Urinary bladder (tissue), 4 donors: Measurements from ENCODE around the gene FHIP1B. TPM values are rescaled to one million over a fixed set of nuclear protein-coding genes. Genes with fewer than 3 reads are reported as not detected.

Source experiments
- DNase-seq: peaks from one replicate; pipeline ENCODE4 v3.0.0-alpha.2; 2015; ENCODE audit errors: extremely low spot score
- H3K27ac ChIP-seq: one replicate; pipeline ENCODE4 v1.5.1; 2013; ENCODE audit warnings: low read depth, mild to moderate bottlenecking, moderate library complexity
- H3K36me3 ChIP-seq: one replicate; pipeline ENCODE4 v1.6.1; 2013; ENCODE audit warnings: mild to moderate bottlenecking, moderate library complexity; ENCODE audit not compliant: insufficient read depth
- H3K4me1 ChIP-seq: one replicate; pipeline ENCODE4 v1.6.1; 2013; ENCODE audit warnings: mild to moderate bottlenecking, moderate library complexity; ENCODE audit not compliant: insufficient read depth
- H3K4me3 ChIP-seq: one replicate; pipeline ENCODE4 v1.5.1; 2013; ENCODE audit warnings: low read depth, low read length
- WGBS: extraction: QIAGEN DNeasy Blood & Tissue Kit; methylation state at CpG from one replicate; pipeline ENCODE4 v1.1.7; 2013; 5-methylcytosine and 5-hydroxymethylcytosine counted together
- polyA plus RNA-seq: library from polyadenylated mRNA; stranded (reverse); fragments of 200-250 nt; gene quantifications from one replicate; pipeline ENCODE4 v1.2.3, GENCODE V29; 2013
- total RNA-seq: library from RNA; depleted of rRNA; stranded (reverse); fragments of >200 nt; gene quantifications from one replicate; pipeline ENCODE4 v1.2.3, GENCODE V29; 2014
- donor health status: healthy with polysubstance abuse.
- donor health status: healthy.

Gene FHIP1B
- total and polyA plus RNA-seq, 2 donors, result 14.5 to 35.4 TPM

DNA sequence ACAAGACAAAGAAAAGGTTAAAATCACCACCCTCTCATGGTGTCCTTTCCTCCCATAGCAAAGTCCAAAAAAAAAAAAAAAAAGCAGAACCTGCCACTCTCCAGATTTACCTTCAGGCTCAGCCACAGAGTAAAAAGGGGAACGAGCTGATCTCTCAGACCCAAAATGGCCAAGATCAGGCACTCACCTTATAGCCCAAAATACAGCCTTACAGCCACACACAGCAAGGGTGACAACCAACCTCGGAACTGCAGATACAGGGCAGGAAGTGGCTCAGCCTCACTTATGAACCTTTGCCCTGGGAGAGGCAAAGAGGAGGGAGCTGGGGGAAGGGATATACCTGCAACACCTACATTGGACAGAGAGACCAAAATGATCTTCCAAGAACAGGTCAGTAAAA, 4.5 kb downstream of the FHIP1B start:
- WGBS, result 63% methylated on average over 2 of the region's 2 CpGs
- no peaks in the 10 kb centered on the region for H3K4me1 ChIP-seq

DNA sequence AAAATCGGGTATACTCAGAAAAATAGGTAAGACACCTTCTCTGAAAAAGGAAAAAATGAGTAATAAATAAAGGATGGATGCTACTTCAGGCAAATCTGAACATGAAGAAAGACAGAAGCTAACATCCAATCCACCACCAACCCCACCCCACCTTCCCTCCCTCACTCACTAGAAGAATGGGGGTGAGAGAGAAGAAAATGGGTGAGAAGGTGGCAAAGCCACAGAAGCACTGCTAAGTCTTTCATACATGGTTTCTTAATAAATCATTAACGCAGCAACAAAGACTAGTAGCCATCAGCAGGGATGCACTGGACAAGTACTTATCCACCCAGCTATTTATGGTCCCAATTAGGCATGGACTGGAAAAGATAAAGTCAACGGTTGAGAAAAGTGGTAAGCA, 5.9 kb downstream of the FHIP1B start:
- no peak for DNase-seq
- 72% methylated on average over 3 of the region's 3 CpGs for WGBS
- Histone ChIP-seq H3K4me1 (no peaks in the 10 kb centered on the region), H3K4me3 (no peak overlapping the region), H3K36me3 (peaks cover 2% of the 10 kb centered on the region), H3K27ac (no peak overlapping the region)

More for the DNA sequence above, 4.5 kb downstream of the FHIP1B start:
- no peak overlapping the region for H3K4me3 ChIP-seq
- no peak overlapping the region for H3K27ac ChIP-seq
- peaks cover 2% of the 10 kb centered on the region for H3K36me3 ChIP-seq
- no peak for DNase-seq

DNA sequence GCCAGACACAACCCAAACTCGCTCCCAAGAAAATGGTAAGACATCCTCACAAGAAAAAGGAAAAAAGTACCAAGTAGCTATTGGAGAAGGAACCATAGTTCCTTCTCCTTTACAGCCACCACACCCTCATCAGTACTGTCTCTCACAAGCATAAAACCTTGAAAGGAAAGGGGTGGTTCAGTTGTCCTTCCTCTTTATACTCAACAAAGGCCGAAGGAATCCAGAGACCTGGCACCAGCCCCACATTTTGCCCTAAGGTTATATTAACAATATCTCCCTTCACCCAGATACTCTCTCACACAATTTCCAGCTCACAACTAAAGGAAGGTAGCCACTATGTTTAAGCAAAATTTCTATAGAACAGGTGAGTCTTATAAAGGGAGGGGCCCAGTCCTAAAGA, 8.5 kb downstream of the FHIP1B start:
- H3K27ac ChIP-seq, result no peak overlapping the region

DNA sequence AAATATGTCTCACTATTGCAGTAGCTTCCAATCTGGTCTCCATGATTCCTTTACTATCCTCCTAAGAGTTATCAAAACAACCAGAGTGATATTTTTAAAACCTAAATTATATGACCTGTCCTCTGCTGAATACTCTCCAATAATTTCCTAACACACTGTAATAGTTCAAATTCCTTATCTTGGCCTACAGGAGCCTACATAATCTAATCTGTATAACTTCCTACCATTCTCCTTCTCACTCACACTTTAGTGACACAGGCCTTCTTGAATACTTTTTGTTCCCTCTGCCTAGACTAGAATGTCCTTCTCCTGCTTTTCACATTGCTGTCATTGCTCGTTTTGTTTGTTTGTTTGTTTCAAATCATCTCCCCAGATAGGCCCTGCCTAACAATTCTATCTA, 9.4 kb downstream of the FHIP1B start:
- Histone ChIP-seq H3K27ac (no peak overlapping the region), H3K4me1 (no peaks in the 10 kb centered on the region), H3K36me3 (no peaks in the 10 kb centered on the region), H3K4me3 (no peak overlapping the region)
- DNase-seq, result no peak
- 44% methylated on average over 1 of the region's 1 CpG for WGBS

More for the DNA sequence above, 8.5 kb downstream of the FHIP1B start:
- Histone ChIP-seq H3K36me3 (no peaks in the 10 kb centered on the region), H3K4me3 (no peak overlapping the region), H3K4me1 (no peaks in the 10 kb centered on the region)
- DNase-seq, result no peak
- WGBS, result 74% methylated on average over 2 of the region's 2 CpGs

DNA sequence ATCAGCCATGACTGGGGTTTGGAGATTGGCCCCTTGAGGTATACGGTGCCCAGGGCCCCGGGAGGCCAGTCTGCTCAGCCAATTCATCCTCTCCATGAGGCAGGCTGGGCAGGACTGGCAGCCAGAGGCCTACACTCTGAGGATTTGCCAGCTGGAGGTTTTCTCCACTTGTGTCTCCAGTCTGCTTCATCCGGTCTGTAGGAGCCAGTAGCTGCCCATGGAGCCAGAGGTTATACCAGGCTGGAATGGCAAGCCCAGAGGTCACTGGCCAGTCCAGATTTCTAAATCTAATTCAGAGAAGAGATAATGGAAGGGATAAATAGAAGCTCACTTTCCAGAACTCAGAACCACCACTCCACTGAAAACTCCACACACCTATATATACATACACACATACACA, 10.0 kb downstream of the FHIP1B start:
- DNase-seq, result no peak
- WGBS, result 95% methylated on average over 3 of the region's 3 CpGs
- Histone ChIP-seq H3K36me3 (no peaks in the 10 kb centered on the region), H3K4me3 (no peak overlapping the region), H3K27ac (no peak overlapping the region), H3K4me1 (no peaks in the 10 kb centered on the region)

DNA sequence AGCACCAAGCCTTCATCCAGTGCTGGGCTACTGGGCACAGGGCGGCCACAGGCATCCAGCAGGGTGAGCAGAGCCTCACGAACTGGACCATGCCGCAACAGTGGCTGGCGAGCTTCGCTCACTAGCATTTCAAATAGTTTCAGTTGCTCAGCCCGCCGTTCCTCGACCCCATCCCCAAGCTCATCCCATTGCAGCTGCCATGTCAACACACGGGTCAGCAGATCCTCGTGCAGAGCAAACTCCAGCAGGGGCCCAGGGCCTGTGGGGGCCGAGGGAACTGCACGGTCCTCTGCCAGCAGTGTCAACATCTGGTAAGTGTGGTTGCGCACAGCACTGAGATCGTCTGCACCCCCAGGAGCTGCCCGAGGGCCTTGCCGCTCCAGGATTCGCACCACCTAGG, 10.6 kb downstream of the FHIP1B start:
- Histone ChIP-seq H3K27ac (no peak overlapping the region), H3K36me3 (no peaks in the 10 kb centered on the region), H3K4me3 (no peak overlapping the region), H3K4me1 (no peaks in the 10 kb centered on the region)
- 95% methylated on average over 17 of the region's 17 CpGs for WGBS
- DNase-seq, result no peak

DNA sequence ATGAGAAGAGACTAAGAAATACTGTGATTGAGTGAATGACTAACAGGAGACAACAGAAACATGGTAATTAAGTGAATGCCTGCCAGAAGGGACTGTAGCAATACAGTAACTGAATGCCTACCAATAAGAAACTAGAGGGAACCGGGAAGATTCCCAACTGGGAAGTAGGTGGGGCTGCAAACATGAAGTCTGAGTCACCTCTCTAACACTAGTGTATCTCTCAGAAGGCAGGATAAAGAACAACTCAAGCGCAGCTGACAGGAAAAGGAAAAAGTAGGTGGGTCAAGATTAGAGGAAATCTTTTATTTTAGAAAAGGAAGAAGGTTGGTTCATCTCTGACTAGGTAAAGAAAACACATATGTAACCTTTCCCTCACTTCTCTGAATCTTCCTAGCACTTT, 15.1 kb downstream of the FHIP1B start:
- no peak for DNase-seq
- Histone ChIP-seq H3K27ac (no peak overlapping the region), H3K36me3 (peaks cover 5% of the 10 kb centered on the region), H3K4me3 (no peak overlapping the region), H3K4me1 (no peaks in the 10 kb centered on the region)
- 57% methylated on average over 2 of the region's 2 CpGs for WGBS

DNA sequence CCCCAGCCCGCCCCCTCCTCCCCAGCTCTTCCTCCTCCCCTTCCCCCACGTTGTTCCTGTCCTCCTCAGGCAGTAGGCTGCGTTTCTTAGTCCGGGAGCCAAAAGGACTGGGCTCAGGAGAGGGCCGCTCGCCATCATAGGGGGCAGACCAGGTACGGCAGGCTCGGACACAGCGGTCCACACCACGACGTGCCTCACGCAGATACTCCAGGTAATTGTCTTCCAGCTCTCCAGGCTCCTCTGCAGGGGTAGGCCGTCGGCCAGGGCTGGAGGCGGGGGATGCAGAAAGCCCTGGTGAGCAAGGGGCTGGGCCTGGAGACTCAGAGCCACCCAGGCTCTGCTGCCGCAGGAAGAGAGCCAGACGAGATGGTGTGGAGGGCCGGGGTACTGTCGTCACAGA, 16.7 kb downstream of the FHIP1B start:
- DNase-seq, result no peak
- H3K27ac ChIP-seq, result no peak overlapping the region
- no peaks in the 10 kb centered on the region for H3K4me1 ChIP-seq
- H3K36me3 ChIP-seq, result peaks cover 5% of the 10 kb centered on the region
- H3K4me3 ChIP-seq, result no peak overlapping the region
- 93% methylated on average over 19 of the region's 19 CpGs for WGBS

DNA sequence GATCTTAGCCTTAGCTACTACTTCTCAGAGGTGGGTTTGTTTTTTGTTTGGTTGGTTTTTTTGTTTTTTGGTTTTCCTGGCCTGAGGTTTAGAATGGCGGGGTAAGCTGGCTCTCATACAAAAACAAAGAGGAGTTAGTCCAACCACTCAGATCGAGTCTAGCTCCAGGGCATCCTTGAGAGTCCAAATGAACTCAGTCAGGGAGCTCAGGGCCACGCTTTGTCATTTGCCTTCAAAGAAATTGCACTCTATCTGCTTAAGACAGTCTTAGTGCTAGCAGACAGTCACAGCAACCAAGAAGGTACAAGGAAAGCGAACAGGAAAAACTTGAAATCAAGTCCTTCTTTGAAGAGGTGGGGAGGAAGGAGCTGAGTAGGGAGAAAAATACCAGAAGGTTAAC, 17.9 kb downstream of the FHIP1B start:
- no peak for DNase-seq
- WGBS, result 93% methylated on average over 4 of the region's 4 CpGs
- H3K27ac ChIP-seq, result no peak overlapping the region
- peaks cover 5% of the 10 kb centered on the region for H3K36me3 ChIP-seq
- no peak overlapping the region for H3K4me3 ChIP-seq
- no peaks in the 10 kb centered on the region for H3K4me1 ChIP-seq

DNA sequence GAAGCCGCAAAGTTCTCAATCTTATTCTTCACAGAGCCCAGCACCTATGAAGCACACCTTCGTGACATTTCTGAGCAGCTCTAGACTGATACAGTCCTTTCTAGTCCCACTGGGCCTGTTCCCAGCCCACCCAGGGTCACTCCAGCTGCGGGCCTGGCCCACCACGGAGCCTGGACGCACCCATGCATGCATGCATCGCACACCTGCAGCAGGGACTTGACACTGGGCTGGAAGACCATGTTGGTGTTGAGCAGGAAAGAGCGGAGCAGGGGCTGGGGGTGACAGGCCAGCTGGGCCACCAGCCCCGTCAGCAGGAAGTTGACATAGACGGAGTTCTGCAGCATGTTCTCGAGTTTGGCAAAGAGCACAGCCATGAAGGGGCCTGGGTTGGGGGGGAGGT, 19.9 kb downstream of the FHIP1B start:
- Histone ChIP-seq H3K4me3 (no peak overlapping the region), H3K4me1 (no peaks in the 10 kb centered on the region), H3K27ac (no peak overlapping the region), H3K36me3 (peaks cover 11% of the 10 kb centered on the region)
- no peak for DNase-seq
- 97% methylated on average over 10 of the region's 10 CpGs for WGBS

DNA sequence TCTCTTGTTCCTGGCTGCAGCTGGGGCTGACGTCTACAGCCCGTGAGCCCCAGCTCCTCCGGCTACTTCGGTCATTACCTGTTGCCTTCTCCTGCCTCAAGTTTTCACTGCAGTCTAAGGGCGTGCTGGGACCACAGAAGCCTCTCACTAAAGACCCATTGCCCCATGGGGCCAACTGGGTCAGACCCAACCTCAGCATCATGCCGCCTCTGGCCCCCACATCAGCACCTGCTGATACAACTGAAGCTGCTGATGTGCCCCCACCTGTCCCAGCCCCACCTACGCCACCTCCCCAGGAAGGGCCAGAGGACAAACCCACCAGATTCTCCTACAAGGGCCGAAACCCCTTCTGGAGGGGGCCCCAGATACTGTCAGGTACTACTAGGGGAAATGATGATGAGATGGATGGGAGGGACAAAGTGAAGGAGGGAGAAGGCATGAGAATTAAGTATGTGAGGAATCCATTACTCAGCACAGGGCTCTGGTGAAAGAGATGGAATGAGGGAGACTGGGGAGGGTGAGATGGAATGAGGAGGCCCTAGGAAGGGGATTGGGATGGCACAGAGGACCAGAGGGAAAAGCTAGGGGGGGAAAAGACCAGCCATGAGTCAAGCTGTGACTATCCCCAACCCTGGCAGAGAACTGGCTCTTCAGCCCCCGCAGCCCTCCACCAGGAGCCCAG, 24.0 kb downstream of the FHIP1B start:
- WGBS, result 97% methylated on average over 9 of the region's 9 CpGs
- no peak overlapping the region for H3K27ac ChIP-seq
- H3K36me3 ChIP-seq, result peaks cover 5% of the 10 kb centered on the region
- H3K4me3 ChIP-seq, result no peak overlapping the region
- no peak for DNase-seq
- H3K4me1 ChIP-seq, result no peaks in the 10 kb centered on the region

DNA sequence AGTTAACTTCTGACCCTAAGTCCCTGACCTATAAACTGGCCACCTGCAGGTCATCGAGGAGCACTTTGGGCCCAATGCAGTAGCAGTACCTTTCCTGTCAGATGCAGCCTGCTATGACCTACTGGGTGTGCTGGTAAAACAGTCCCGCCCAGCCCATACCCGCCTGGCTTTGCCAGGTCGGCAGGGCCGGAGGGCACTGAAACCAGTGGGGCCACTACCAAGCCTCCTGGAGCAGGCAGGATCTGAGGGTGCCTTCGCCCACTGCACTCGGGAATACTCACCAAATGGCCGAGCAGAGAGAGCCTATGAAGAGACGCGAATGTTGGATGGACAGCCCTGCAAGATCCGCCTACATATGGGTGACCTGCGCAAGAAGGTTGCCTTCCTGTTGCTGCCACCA, 24.6 kb downstream of the FHIP1B start:
- Histone ChIP-seq H3K4me3 (no peak overlapping the region), H3K4me1 (no peaks in the 10 kb centered on the region), H3K36me3 (peaks cover 5% of the 10 kb centered on the region), H3K27ac (no peak overlapping the region)
- no peak for DNase-seq
- 96% methylated on average over 12 of the region's 12 CpGs for WGBS

DNA sequence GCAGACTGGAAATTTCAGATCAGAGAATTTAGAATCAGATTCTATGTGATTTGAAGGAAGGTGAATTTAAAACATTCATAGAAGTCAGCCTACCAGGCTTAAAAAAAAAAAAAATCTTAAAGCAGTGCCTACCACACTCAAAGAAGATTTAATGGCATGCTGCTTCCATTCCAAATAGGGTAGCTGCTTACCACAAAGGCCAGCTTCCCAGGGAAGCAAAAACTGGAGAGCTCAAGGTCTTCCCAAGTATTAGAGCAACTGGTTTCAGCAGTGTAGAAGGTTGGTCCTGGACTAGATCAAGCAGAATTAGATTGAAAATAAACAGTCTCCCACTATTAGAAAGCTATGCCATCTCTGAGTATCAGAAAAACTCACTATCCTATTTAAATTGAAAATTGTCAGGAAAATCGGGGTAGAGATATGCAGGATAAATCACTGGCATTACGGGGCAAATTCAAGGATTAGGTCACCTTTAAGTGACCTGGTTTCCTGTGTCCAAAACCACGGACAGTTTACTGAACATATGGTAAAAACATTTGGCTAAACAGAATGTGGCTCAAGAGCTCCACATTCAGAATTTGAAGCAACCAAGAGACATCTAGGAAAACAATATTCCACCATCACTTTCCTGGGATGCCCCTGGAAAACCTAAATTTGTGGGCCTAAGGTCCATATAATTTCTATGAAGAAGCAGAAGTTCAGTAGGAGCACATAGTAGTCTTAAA, 27.8 kb downstream of the FHIP1B start:
- no peaks in the 10 kb centered on the region for H3K4me1 ChIP-seq
- no peak overlapping the region for H3K27ac ChIP-seq
- no peak for DNase-seq
- WGBS, result 70% methylated on average over 3 of the region's 3 CpGs
- H3K36me3 ChIP-seq, result peaks cover 5% of the 10 kb centered on the region
- H3K4me3 ChIP-seq, result no peak overlapping the region

DNA sequence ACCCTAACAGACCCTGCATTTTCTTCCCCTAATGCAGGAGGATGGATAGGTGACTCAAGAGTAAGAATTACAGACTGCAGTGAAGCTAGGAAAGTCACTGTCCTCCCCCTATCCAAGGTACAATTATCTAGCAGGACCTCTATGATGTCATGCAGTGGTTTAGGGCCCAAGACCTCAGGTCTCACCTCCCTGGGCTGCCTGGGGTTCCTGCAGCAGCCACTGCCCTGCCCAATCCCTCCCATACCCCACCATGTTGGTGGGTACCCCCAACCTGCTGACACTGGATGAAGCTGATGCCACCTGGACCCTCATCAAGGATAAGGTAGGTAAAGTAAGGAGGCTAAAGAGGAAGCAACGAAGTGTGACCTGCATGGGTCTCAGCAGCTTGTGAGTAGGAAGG, 29.1 kb downstream of the FHIP1B start, which contains the start of gene C11orf42:
Gene C11orf42 (plus strand): TSS at position 192 of the 400 bp plus-strand sequence. CDS start 59 bp downstream, at position 251.
- Histone ChIP-seq H3K4me1 (no peaks in the 10 kb centered on the region), H3K4me3 (no peak within 1 kb of the TSS), H3K36me3 (no peaks in the 10 kb centered on the region), H3K27ac (no peak within 1 kb of the TSS)
- no peak for DNase-seq
- 97% methylated on average over 1 of the region's 1 CpG for WGBS
